HG02763 (cell line): ENCODE results near the gene SLC35F5.
A peak's percentile ranks its signal among the peaks of the same experiment; 100 is the strongest.
"Not testable (repeated sequence)": the region's sequence is repeated elsewhere in the genome, so short reads cannot be mapped to it uniquely, and the experiment has no call there.

Source experiments
- ATAC-seq: cut with Tn5 transposase; IDR thresholded peaks from one replicate; pipeline ENCODE4 v1.9.1; 2021; ENCODE audit warnings: mild to moderate bottlenecking, moderate library complexity; ENCODE audit not compliant: unreplicated experiment

The SLC35F5 gene

GRCh38 chr2:113757138-113757657, 756 bp upstream of the SLC35F5 start:
- no peak for ATAC-seq

GRCh38 chr2:113755835-113756354, 547 bp downstream of the SLC35F5 start:
- ATAC-seq: peak; percentile 26

GRCh38 chr2:113755035-113755834, 1.2 kb downstream of the SLC35F5 start:
- ATAC-seq: no peak

- ATAC-seq: no peak
Observed at GRCh38 chr2:113754160-113754559, 2.3 kb downstream of the SLC35F5 start.

GRCh38 chr2:113750385-113750784, 6.1 kb downstream of the SLC35F5 start:
- ATAC-seq: no peak

GRCh38 chr2:113741091-113741490, 15.4 kb downstream of the SLC35F5 start:
- no peak for ATAC-seq

- no peak for ATAC-seq
Observed at GRCh38 chr2:113739849-113740248, 16.6 kb downstream of the SLC35F5 start.

GRCh38 chr2:113734185-113734584, 22.3 kb downstream of the SLC35F5 start:
- ATAC-seq: peak; percentile 74

- ATAC-seq: no peak
Observed at GRCh38 chr2:113724010-113724409, 32.4 kb downstream of the SLC35F5 start.

- no peak for ATAC-seq
Observed at GRCh38 chr2:113723411-113723810, 33.0 kb downstream of the SLC35F5 start.

- ATAC-seq: no peak
Observed at GRCh38 chr2:113720167-113720566, 36.3 kb downstream of the SLC35F5 start.

- no peak for ATAC-seq
Observed at GRCh38 chr2:113716291-113716690, 40.2 kb downstream of the SLC35F5 start.

GRCh38 chr2:113712941-113713340, 43.5 kb downstream of the SLC35F5 start:
- no peak for ATAC-seq

- ATAC-seq: no peak
Observed at GRCh38 chr2:113711851-113712250, 44.6 kb downstream of the SLC35F5 start.

GRCh38 chr2:113709022-113709421, 47.4 kb downstream of the SLC35F5 start:
- ATAC-seq: no peak

GRCh38 chr2:113707106-113707505, 49.3 kb downstream of the SLC35F5 start:
- ATAC-seq: no peak

GRCh38 chr2:113705982-113706523, 50.4 kb downstream of the SLC35F5 start:
- ATAC-seq: no peak

GRCh38 chr2:113704300-113704993, 52.0 kb downstream of the SLC35F5 start:
- not testable (repeated sequence) for ATAC-seq

GRCh38 chr2:113703386-113704299, 52.8 kb downstream of the SLC35F5 start:
- no peak for ATAC-seq

GRCh38 chr2:113700186-113700841, 56.1 kb downstream of the SLC35F5 start:
- peak; percentile 75 for ATAC-seq
